Retinal pigment epithelial cell (primary cell): ENCODE results near the gene KLF7.

ENCODE experiments used
- DNase-seq: peaks from one replicate; pipeline ENCODE4 v3.0.0-alpha.2; 2010; ENCODE audit warnings: low read depth
- H3K4me3 ChIP-seq: 2 replicates; pipeline ENCODE4 v1.5.1; 2011; ENCODE audit warnings: mild to moderate bottlenecking, low read length, control low read depth, moderate library complexity
- TF ChIP-seq, protein P1 (sequence below): conservative IDR thresholded peaks from 2 replicates; pipeline ENCODE4 v1.5.1; 2011; ENCODE audit warnings: low read depth, low read length, control low read depth, inconsistent platforms

The KLF7 gene

DNA sequence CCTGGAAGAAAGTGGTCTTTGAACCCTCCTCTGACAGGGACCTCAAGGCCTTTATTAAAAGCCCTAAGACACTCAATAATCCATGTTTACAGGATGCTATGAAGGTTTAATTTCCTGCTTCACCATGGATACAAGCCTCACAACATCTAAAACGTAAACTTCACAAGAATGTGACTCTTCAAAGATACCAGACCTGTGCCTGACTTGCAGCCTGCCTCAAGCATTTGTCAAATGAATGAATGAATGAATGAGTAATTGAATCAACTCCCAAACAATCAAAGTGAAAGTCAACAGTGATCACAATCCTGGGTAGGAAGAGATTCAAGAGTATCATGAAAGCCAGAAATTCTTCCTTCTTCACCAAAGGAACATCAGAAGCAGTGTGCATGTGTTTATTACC, 30.4 kb downstream of the KLF7 start:
- no peak overlapping the region for H3K4me3 ChIP-seq
- TF ChIP-seq, protein P1, sequence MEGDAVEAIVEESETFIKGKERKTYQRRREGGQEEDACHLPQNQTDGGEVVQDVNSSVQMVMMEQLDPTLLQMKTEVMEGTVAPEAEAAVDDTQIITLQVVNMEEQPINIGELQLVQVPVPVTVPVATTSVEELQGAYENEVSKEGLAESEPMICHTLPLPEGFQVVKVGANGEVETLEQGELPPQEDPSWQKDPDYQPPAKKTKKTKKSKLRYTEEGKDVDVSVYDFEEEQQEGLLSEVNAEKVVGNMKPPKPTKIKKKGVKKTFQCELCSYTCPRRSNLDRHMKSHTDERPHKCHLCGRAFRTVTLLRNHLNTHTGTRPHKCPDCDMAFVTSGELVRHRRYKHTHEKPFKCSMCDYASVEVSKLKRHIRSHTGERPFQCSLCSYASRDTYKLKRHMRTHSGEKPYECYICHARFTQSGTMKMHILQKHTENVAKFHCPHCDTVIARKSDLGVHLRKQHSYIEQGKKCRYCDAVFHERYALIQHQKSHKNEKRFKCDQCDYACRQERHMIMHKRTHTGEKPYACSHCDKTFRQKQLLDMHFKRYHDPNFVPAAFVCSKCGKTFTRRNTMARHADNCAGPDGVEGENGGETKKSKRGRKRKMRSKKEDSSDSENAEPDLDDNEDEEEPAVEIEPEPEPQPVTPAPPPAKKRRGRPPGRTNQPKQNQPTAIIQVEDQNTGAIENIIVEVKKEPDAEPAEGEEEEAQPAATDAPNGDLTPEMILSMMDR: no peak
- DNase-seq: no peak

DNA sequence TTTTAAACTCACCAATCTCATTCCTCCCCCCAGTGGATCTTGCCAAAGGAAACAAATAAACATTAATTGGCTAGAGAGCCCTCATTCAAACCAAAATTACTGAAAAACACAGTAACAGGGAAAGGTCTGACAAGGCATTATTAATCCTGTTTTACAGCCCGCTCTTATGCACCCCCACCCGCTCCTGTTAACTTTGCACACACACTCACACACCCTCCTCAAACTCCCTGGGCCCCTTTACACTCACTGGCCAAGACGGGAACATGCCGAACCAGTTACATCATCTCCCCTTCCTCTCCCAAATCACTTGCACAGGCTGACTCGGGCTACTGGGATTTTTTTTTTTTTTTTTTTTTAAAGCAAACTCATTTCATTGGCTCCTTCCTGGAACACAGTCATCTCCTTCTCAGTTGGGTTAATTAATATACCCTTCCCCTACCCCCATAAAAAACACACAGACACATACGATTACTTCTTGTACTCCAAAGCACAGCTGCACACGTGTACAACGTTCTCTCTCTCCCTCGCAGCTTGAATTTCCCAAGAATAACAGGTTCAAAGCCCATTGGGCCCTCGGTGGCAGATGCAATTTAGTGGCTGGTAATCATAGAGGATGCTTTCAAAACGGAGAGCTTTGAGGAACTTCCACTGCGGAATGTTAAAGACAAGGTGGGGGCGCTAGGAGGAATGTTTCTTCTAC, 31.8 kb downstream of the KLF7 start:
- H3K4me3 ChIP-seq: no peak overlapping the region
- TF ChIP-seq, protein P1: no peak
- peak; percentile 52 for DNase-seq

DNA sequence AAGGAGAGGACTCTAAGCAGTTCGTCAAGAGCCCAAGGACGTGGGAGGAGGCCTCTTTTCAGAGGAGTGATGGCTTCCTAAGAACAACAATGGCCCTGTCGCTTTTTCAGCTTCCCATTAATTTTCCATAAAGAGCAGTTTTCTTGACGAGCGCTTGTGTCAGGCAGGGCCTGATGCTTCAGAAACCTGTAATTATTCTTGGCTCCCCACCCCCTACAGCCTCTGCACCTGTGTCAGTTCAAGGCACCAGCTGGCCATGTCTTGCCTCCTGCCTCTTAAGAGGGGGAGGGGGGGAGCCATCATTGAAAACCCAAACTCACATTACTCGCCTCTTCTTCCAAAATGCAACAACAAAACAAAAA, 32.3 kb downstream of the KLF7 start:
- TF ChIP-seq, protein P1: no peak
- H3K4me3 ChIP-seq: no peak overlapping the region
- no peak for DNase-seq

DNA sequence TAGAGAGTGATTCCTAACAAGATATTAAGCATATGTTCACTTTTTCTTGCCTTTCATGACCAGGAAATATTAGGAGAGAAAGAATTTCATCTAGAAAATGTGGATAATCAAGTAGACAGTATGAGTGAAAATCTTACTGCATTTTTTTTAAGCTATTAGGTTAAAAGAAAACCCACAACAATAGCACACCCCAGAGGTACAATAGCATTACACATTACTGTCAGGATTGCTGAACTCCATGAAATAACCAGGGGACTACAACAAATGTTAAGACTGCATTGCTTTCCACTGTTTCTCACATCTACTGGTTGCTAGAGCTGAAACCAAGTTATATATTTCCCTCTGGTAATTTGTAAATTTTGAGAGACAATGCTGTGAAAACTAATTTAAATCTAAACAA, 33.7 kb downstream of the KLF7 start:
- TF ChIP-seq, protein P1: no peak
- H3K4me3 ChIP-seq: no peak overlapping the region
- DNase-seq: no peak

DNA sequence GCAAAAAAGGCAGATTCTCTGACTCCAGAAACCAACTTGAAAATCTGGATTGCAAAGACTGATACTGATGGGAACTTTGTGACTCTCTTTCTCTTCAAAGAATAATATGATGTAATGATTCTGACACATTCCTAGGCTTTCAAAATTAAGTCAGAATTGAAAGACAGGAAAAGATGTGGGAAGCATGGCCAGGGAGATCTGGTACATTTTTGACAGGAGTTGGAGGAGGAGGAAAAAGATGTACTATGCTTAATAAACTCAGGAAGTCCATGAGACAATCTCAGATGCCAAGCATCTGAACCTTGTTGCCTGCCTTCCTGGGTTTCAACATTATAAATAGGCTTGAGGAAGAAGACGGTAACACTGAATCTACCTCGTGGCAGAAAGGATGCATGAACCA, 34.2 kb downstream of the KLF7 start:
- TF ChIP-seq, protein P1: no peak

DNA sequence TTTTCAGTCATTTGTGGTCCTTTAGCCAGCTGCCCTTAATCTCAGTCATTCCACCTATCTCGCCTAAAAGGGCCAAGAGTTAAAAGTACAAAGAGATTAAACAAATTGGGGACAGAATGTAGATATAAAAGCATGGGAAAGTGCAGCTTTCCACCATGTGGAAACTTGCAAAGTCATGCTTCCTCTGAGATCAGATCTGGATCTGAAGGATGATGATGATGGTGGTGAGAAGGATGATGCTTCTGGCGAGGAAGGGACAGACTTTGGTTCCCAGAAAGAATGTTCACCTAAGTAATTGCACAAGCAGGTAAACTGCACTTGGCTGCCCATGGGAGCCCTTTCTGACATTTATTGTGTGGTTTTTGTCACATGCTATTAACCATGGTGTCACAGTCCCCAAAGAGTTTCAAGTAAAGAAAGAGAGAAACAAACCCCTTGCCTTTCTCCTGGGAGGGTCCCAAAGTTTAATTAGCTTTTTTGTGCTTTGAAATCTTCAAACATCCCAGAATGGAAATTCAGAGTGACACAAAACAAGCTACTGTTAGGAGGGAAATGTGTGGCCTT, 34.7 kb downstream of the KLF7 start:
- DNase-seq: no peak
- TF ChIP-seq, protein P1: no peak
- no peak overlapping the region for H3K4me3 ChIP-seq

More for the DNA sequence above, 34.2 kb downstream of the KLF7 start:
- no peak for DNase-seq
- H3K4me3 ChIP-seq: no peak overlapping the region

DNA sequence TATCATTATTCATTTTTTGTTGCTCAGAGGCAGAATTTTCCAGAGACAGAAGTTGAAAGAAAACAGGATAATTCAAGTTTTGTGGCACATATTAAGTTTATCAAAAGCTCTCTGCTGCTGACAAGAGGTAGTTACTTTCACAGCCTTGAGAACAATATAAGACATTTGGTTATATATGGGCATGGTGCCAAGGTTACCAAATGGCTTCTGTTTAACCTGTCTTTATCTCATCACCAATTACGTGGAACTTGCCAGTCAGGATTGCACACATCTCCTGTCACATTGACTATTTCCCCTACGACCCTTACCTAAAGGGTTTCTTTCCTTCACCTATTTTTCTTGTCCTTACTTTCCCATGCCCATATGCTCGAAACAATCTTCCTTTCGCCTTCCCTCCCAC, 35.9 kb downstream of the KLF7 start:
- no peak overlapping the region for H3K4me3 ChIP-seq
- no peak for DNase-seq
- TF ChIP-seq, protein P1: no peak
